Purkinje cell (primary cell): Measurements from ENCODE around the gene ATP5PD. TPM values are rescaled to one million over a fixed set of nuclear protein-coding genes. Genes with fewer than 3 reads are reported as not detected.

Source experiments
- polyA plus RNA-seq: library from polyadenylated mRNA; unstranded; fragments of >200 nt; fragmentation: Nextera tagmentation; gene quantifications from 2 replicates; pipeline ENCODE4 v1.2.1, GENCODE V29; 2014

Gene ATP5PD
- polyA plus RNA-seq = 1,868 and 2,230 TPM in 2 replicates

GRCh38 chr17:75046407-75047289 lies at the start of gene ATP5PD, which contains the start of gene KCTD2:
ATP5PD (minus strand) TSS chr17:75046969; CDS start chr17:75042650, 4,319 bp downstream.
KCTD2 (plus strand) TSS chr17:75047225; CDS start chr17:75047251, 26 bp downstream.

GRCh38 chr17:75087558-75088453 lies 41.0 kb upstream of the ATP5PD start, which contains the start of gene SLC16A5:
SLC16A5 (plus strand) TSS chr17:75087954; CDS start chr17:75093637, 5,683 bp downstream.

GRCh38 chr17:75012346-75013091 lies 34.2 kb downstream of the ATP5PD start, which contains the start of gene MRPL58:
MRPL58 (plus strand) TSS chr17:75012670; CDS start chr17:75012687, 17 bp downstream.

Other genes starting within 250 kb of the ATP5PD start
- 0.59 and 0.74 TPM in 2 replicates for gene GRIN2C, start 187.1 kb downstream of the ATP5PD start, polyA plus RNA-seq
- 0.25 TPM in 1 of 2 replicates, not detected in the other for gene FDXR, start 174.0 kb downstream of the ATP5PD start, polyA plus RNA-seq
- gene FADS6, start 153.3 kb downstream of the ATP5PD start, polyA plus RNA-seq = 5.1 and 6.8 TPM in 2 replicates
- gene USH1G, start 123.7 kb downstream of the ATP5PD start, polyA plus RNA-seq = not detected in 2 replicates
- gene OTOP2, start 122.7 kb downstream of the ATP5PD start, polyA plus RNA-seq = 0.27 TPM in 1 of 2 replicates, not detected in the other
- gene OTOP3, start 111.1 kb downstream of the ATP5PD start, polyA plus RNA-seq = not detected in 2 replicates
- gene HID1, start 74.2 kb downstream of the ATP5PD start, polyA plus RNA-seq = 5.6 and 10.2 TPM in 2 replicates
- gene CDR2L, start 59.3 kb downstream of the ATP5PD start, polyA plus RNA-seq = 7.2 and 13.0 TPM in 2 replicates
- 26.4 and 34.8 TPM in 2 replicates for gene MRPL58, start 34.3 kb downstream of the ATP5PD start, polyA plus RNA-seq
- 22.1 and 31.1 TPM in 2 replicates for gene KCTD2, start 256 bp upstream of the ATP5PD start, polyA plus RNA-seq
- gene SLC16A5, start 41.0 kb upstream of the ATP5PD start, polyA plus RNA-seq = not detected in 2 replicates
- 1.4 and 2.4 TPM in 2 replicates for gene ARMC7, start 63.0 kb upstream of the ATP5PD start, polyA plus RNA-seq
- gene NT5C, start 84.8 kb upstream of the ATP5PD start, polyA plus RNA-seq = 4.3 and 4.7 TPM in 2 replicates
- 49.1 and 67.8 TPM in 2 replicates for gene JPT1, start 107.5 kb upstream of the ATP5PD start, polyA plus RNA-seq
- gene SUMO2, start 136.0 kb upstream of the ATP5PD start, polyA plus RNA-seq = 301 and 548 TPM in 2 replicates
- 11.8 and 23.0 TPM in 2 replicates for gene NUP85, start 158.7 kb upstream of the ATP5PD start, polyA plus RNA-seq
- gene GGA3, start 214.6 kb upstream of the ATP5PD start, polyA plus RNA-seq = 9.1 and 10.0 TPM in 2 replicates
- gene MRPS7, start 214.9 kb upstream of the ATP5PD start, polyA plus RNA-seq = 64.4 and 95.0 TPM in 2 replicates
- gene MIF4GD, start 224.3 kb upstream of the ATP5PD start, polyA plus RNA-seq = 3.8 and 7.1 TPM in 2 replicates
- 5.8 and 8.1 TPM in 2 replicates for gene SLC25A19, start 242.5 kb upstream of the ATP5PD start, polyA plus RNA-seq